HepG2 (cell line): ENCODE data around the gene MAN2C1. TPM values are rescaled to one million over a fixed set of nuclear protein-coding genes. Genes with fewer than 3 reads are reported as not detected.
A peak's percentile ranks its signal among the peaks of the same experiment; 100 is the strongest.

Experiments used
- ARID4A ChIP-seq: sonication (generic); formaldehyde crosslinking; IDR thresholded peaks from 2 replicates; pipeline ENCODE4 v1.5.0; 2020; ENCODE audit warnings: mild to moderate bottlenecking, missing genetic modification reagents, borderline replicate concordance
- MATR3 ChIP-seq: sonication (generic); formaldehyde crosslinking; IDR thresholded peaks from 2 replicates; pipeline ENCODE4 v1.4.0; 2020; ENCODE audit warnings: missing genetic modification reagents
- MAX ChIP-seq: IDR thresholded peaks from 2 replicates; pipeline ENCODE4 v1.6.1; 2012; ENCODE audit warnings: inconsistent platforms
- MXD4 ChIP-seq: IDR thresholded peaks from 2 replicates; pipeline ENCODE4 v1.6.1; 2016; ENCODE audit warnings: mild to moderate bottlenecking, missing biosample characterization, missing genetic modification reagents
- MYNN ChIP-seq: sonication (generic); formaldehyde crosslinking; IDR thresholded peaks from 2 replicates; pipeline ENCODE4 v1.4.0; 2020; ENCODE audit warnings: mild to moderate bottlenecking, low read depth, missing genetic modification reagents
- NFAT5 ChIP-seq: sonication (generic); formaldehyde crosslinking; IDR thresholded peaks from 2 replicates; pipeline ENCODE4 v1.4.0; 2020; ENCODE audit warnings: missing genetic modification reagents
- RAD21 ChIP-seq: fragments of 450-650 bp; formaldehyde crosslinking; IDR thresholded peaks from 2 replicates; pipeline ENCODE4 v1.5.0; 2020; ENCODE audit warnings: mild to moderate bottlenecking
- SCMH1 ChIP-seq: sonication (generic); formaldehyde crosslinking; IDR thresholded peaks from 2 replicates; pipeline ENCODE4 v1.9.0; 2021; ENCODE audit warnings: missing genetic modification reagents, mild to moderate bottlenecking, borderline replicate concordance
- SIX1 ChIP-seq: sonication (generic); formaldehyde crosslinking; IDR thresholded peaks from 2 replicates; pipeline ENCODE4 v1.4.0; 2020; ENCODE audit warnings: missing genetic modification reagents, borderline replicate concordance
- THAP8 ChIP-seq: sonication (generic); formaldehyde crosslinking; IDR thresholded peaks from 2 replicates; pipeline ENCODE4 v1.5.1; 2020; ENCODE audit warnings: missing genetic modification reagents, mild to moderate bottlenecking, borderline replicate concordance
- ZNF256 ChIP-seq: sonication (generic); formaldehyde crosslinking; conservative IDR thresholded peaks from 2 replicates; pipeline ENCODE4 v1.4.0; 2020; ENCODE audit warnings: missing genetic modification reagents
- ZNF33A ChIP-seq: sonication (generic); formaldehyde crosslinking; IDR thresholded peaks from 2 replicates; pipeline ENCODE4 v1.5.1; 2020; ENCODE audit warnings: missing genetic modification reagents, mild to moderate bottlenecking, moderate library complexity, borderline replicate concordance
- ZNF572 ChIP-seq: sonication (generic); formaldehyde crosslinking; IDR thresholded peaks from 2 replicates; pipeline ENCODE4 v1.5.1; 2020; ENCODE audit warnings: mild to moderate bottlenecking, missing genetic modification reagents
- ZNF574 ChIP-seq: sonication (generic); formaldehyde crosslinking; IDR thresholded peaks from 2 replicates; pipeline ENCODE4 v1.4.0; 2020; ENCODE audit warnings: missing genetic modification reagents
- ZNF678 ChIP-seq: sonication (generic); formaldehyde crosslinking; IDR thresholded peaks from 2 replicates; pipeline ENCODE4 v1.4.0; 2020; ENCODE audit warnings: mild to moderate bottlenecking, missing genetic modification reagents
- ZNF747 ChIP-seq: sonication (generic); formaldehyde crosslinking; IDR thresholded peaks from 2 replicates; pipeline ENCODE4 v1.8.1; 2023; ENCODE audit warnings: missing genetic modification reagents, mild to moderate bottlenecking, borderline replicate concordance
- polyA plus RNA-seq, 8 experiments: library from polyadenylated mRNA; depleted of rRNA in 3 of 8; stranded (reverse) in 7 of 8; unstranded in 1 of 8; fragments of >200 nt; fragmentation: Illumina TruSeq in 4 of 8; extraction: Trizol in 4 of 8; gene quantifications; 2 replicates each; pipeline versions ENCODE4 v1.2.1 to v1.2.3, GENCODE V29; 2011 to 2016; ENCODE audit warnings: low read depth in 4 of 8, missing spikeins in 1 of 8, mixed read lengths in 1 of 8; ENCODE audit not compliant: insufficient read depth in 1 of 8
- total RNA-seq, 5 experiments: library from RNA; depleted of rRNA; stranded (reverse); fragments of >200 nt; fragmentation: Illumina TruSeq; extraction: Trizol; gene quantifications; 2 replicates each; pipeline ENCODE4 v1.2.3, GENCODE V29; 2016; ENCODE audit warnings: low read depth in 1 of 5

The MAN2C1 gene
- total and polyA plus RNA-seq, 2 of the 13 experiments (the other 11 are each of a cell fraction or from before 2014, with no cell fraction given): 62.6 to 71.0 TPM

- TF ChIP-seq ZNF574 (CRISPR knock-in tag) (peak; percentile 89), RAD21 (CRISPR knock-in tag) (0 out of 2 replicates have a peak, but pooled peaks have one; percentile 8), NFAT5 (CRISPR knock-in tag) (no peak), THAP8 (CRISPR knock-in tag) (no peak; the same call in 1 of the 2 replicates), ARID4A (CRISPR knock-in tag) (peak; percentile 98), ZNF256 (0 out of 2 replicates have a peak, but pooled peaks have one; percentile 30), MATR3 (CRISPR knock-in tag) (no peak), ZNF33A (CRISPR knock-in tag) (no peak), SIX1 (CRISPR knock-in tag) (no peak), MXD4 (CRISPR knock-in tag) (peak; percentile 86), MYNN (CRISPR knock-in tag) (no peak), SCMH1 (CRISPR knock-in tag) (no peak), ZNF572 (CRISPR knock-in tag) (peak; percentile 73; the same call in 1 of the 2 replicates), ZNF678 (CRISPR knock-in tag) (no peak), MAX (peak; percentile 87), ZNF747 (CRISPR knock-in tag) (peak; percentile 15; the same call in 1 of the 2 replicates)
These were observed 32.6 kb downstream of the MAN2C1 start, which contains the start of gene COMMD4 (continued) for GRCh38 chr15:75335705-75336355.
